Peyer's patch (tissue), 4 donors: ENCODE data around the gene C2orf81. TPM values are rescaled to one million over a fixed set of nuclear protein-coding genes. Genes with fewer than 3 reads are reported as not detected.
"Not testable (repeated sequence)": the region's sequence is repeated elsewhere in the genome, so short reads cannot be mapped to it uniquely, and the experiment has no call there.

Experiments used
- DNase-seq, 3 donors: peaks; one replicate each; pipeline ENCODE4 v3.0.0-alpha.2; 2017 to 2019
- H3K27ac ChIP-seq, 4 donors: fragments of 200-600 bp; sonication (generic); one replicate each; pipeline ENCODE4 v1.5.1; 2016 to 2019
- H3K27me3 ChIP-seq, 2 donors: fragments of 200-600 bp; sonication (generic); one replicate each; pipeline ENCODE4 v1.5.1; 2019
- H3K36me3 ChIP-seq, 3 donors: fragments of 200-600 bp; sonication (generic); one replicate each; pipeline ENCODE4 v1.5.1; 2016 to 2019
- H3K4me1 ChIP-seq, 4 donors: fragments of 200-600 bp; sonication (generic); one replicate each; pipeline ENCODE4 v1.5.1; 2016 to 2019
- H3K4me3 ChIP-seq, 4 donors: fragments of 200-600 bp; sonication (generic); 1 replicate in 3 of 4; 2 replicates in 1 of 4; pipeline ENCODE4 v1.5.1; 2016 to 2019; ENCODE audit warnings: mild to moderate bottlenecking in 1 of 4
- H3K9me3 ChIP-seq, 4 donors: fragments of 200-600 bp; sonication (generic); one replicate each; pipeline ENCODE4 v1.5.1; 2016 to 2019; ENCODE audit warnings: mild to moderate bottlenecking in 1 of 4
- CTCF ChIP-seq, 6 experiments: fragments of 450-650 bp in 4 of 6; fragments of 200-600 bp in 2 of 6; sonication (generic) in 1 of 6; IDR thresholded peaks; one replicate each; pipeline ENCODE4 v1.5.1; 2017 to 2019; ENCODE audit warnings: antibody characterized with exemption in 6 of 6, mild to moderate bottlenecking in 3 of 6, moderate library complexity in 1 of 6
- POLR2A ChIP-seq, 2 donors: fragments of 450-650 bp; IDR thresholded peaks; one replicate each; pipeline ENCODE4 v1.5.1; 2017; ENCODE audit warnings: antibody characterized with exemption in 2 of 2, mild to moderate bottlenecking in 2 of 2, moderate library complexity in 2 of 2
- total RNA-seq, 4 donors: library from RNA; depleted of rRNA; stranded (reverse); fragments of >200 nt; gene quantifications; one replicate each; pipeline ENCODE4 v1.1.0, GENCODE V29; 2016

Gene C2orf81
- total RNA-seq, 4 donors from 2014 or later, result 0.94 to 3.3 (median 1.7) TPM

- no peak for TF ChIP-seq POLR2A (IDR thresholded peaks at IDR 0.05)
- TF ChIP-seq CTCF (IDR thresholded peaks at IDR 0.05), result no peak
Observed at GRCh38 chr2:74461187-74462053, 40.0 kb upstream of the C2orf81 start.

GRCh38 chr2:74460187-74460586 lies 38.8 kb upstream of the C2orf81 start:
- H3K9me3 ChIP-seq, H3K27ac ChIP-seq, H3K27me3 ChIP-seq, DNase-seq, H3K4me3 ChIP-seq: not testable (repeated sequence)
- Histone ChIP-seq H3K4me1 (peaks cover 6 to 56% (median 19%) of the 10 kb centered on the region in 4 donors), H3K36me3 (peaks cover 0 to 24% (median 0%) of the 10 kb centered on the region in 3 donors)
- TF ChIP-seq POLR2A (IDR thresholded peaks at IDR 0.05), result peak in 1 of 2 donors; percentile 3

More at GRCh38 chr2:74461187-74462053, 40.0 kb upstream of the C2orf81 start:
- Histone ChIP-seq H3K4me3 (no peak overlapping the region), H3K4me1 (peaks cover 0 to 48% (median 14%) of the 10 kb centered on the region in 4 donors), H3K9me3 (no peaks in the 10 kb centered on the region), H3K27me3 (no peaks in the 10 kb centered on the region), H3K36me3 (peaks cover 0 to 24% (median 0%) of the 10 kb centered on the region in 3 donors), H3K27ac (no peak overlapping the region)
- DNase-seq, result no peak

GRCh38 chr2:74459503-74460118 lies 38.2 kb upstream of the C2orf81 start:
- Histone ChIP-seq H3K4me3 (peak overlapping the region in 1 of 4 donors; percentile 88), H3K4me1 (peaks cover 6 to 55% (median 19%) of the 10 kb centered on the region in 4 donors), H3K36me3 (peaks cover 0 to 24% (median 0%) of the 10 kb centered on the region in 3 donors)
- not testable (repeated sequence) for H3K27ac ChIP-seq, DNase-seq, H3K9me3 ChIP-seq, H3K27me3 ChIP-seq
- TF ChIP-seq POLR2A (IDR thresholded peaks at IDR 0.05), result peak in 1 of 2 donors; percentile 3

- Histone ChIP-seq H3K4me3 (peak overlapping the region; percentile 67 to 88 (median 78)), H3K36me3 (peaks cover 0 to 24% (median 0%) of the 10 kb centered on the region in 3 donors), H3K9me3 (no peaks in the 10 kb centered on the region), H3K4me1 (peaks cover 6 to 48% (median 14%) of the 10 kb centered on the region in 4 donors), H3K27ac (peak overlapping the region; percentile 98 to 99 (median 98)), H3K27me3 (no peaks in the 10 kb centered on the region)
- DNase-seq, result no peak
- no peak for TF ChIP-seq CTCF (IDR thresholded peaks at IDR 0.05)
Observed at GRCh38 chr2:74458938-74459363, 37.5 kb upstream of the C2orf81 start.

GRCh38 chr2:74458132-74458937 lies 36.9 kb upstream of the C2orf81 start, which contains the start of gene WBP1:
Gene WBP1 (plus strand): TSS chr2:74458438. CDS start chr2:74458603, 165 bp downstream.
- H3K27ac ChIP-seq, result peak within 1 kb of the TSS; percentile 98 to 99 (median 98)
- peak within 1 kb of the TSS; percentile 67 to 88 (median 78) for H3K4me3 ChIP-seq
- H3K9me3 ChIP-seq, result no peaks in the 10 kb centered on the region
- TF ChIP-seq POLR2A (IDR thresholded peaks at IDR 0.05), result peak; percentile 59 to 61
- no peak for TF ChIP-seq CTCF (IDR thresholded peaks at IDR 0.05)
- H3K36me3 ChIP-seq, result peaks cover 0 to 24% (median 0%) of the 10 kb centered on the region in 3 donors
- no peaks in the 10 kb centered on the region for H3K27me3 ChIP-seq
- DNase-seq, result peak; percentile 99 to 100 (median 100)
- H3K4me1 ChIP-seq, result peaks cover 6 to 44% (median 12%) of the 10 kb centered on the region in 4 donors

- Histone ChIP-seq H3K27ac (peak overlapping the region; percentile 98 to 99 (median 98)), H3K4me1 (peaks cover 6 to 38% (median 12%) of the 10 kb centered on the region in 4 donors), H3K36me3 (peaks cover 0 to 18% (median 0%) of the 10 kb centered on the region in 3 donors), H3K4me3 (peak overlapping the region; percentile 67 to 88 (median 76)), H3K27me3 (no peaks in the 10 kb centered on the region), H3K9me3 (no peaks in the 10 kb centered on the region)
- DNase-seq, result peak; percentile 87 to 93 (median 88)
- TF ChIP-seq CTCF (IDR thresholded peaks at IDR 0.05), result peak in 1 of 6 experiments; percentile 11
- peak; percentile 52 to 84 for TF ChIP-seq POLR2A (IDR thresholded peaks at IDR 0.05)
Observed at GRCh38 chr2:74457549-74458131, 36.2 kb upstream of the C2orf81 start.
